TTC549 (cell line): ENCODE measurements around the gene RASA4.
"Not testable (repeated sequence)": the region's sequence is repeated elsewhere in the genome, so short reads cannot be mapped to it uniquely, and the experiment has no call there.

ENCODE experiments used
- FAIRE-seq: peaks from 2 replicates; lab custom pipeline; 2012; peaks lifted over from hg19 to GRCh38; lab: Jason Lieb, UNC

The RASA4 gene

DNA sequence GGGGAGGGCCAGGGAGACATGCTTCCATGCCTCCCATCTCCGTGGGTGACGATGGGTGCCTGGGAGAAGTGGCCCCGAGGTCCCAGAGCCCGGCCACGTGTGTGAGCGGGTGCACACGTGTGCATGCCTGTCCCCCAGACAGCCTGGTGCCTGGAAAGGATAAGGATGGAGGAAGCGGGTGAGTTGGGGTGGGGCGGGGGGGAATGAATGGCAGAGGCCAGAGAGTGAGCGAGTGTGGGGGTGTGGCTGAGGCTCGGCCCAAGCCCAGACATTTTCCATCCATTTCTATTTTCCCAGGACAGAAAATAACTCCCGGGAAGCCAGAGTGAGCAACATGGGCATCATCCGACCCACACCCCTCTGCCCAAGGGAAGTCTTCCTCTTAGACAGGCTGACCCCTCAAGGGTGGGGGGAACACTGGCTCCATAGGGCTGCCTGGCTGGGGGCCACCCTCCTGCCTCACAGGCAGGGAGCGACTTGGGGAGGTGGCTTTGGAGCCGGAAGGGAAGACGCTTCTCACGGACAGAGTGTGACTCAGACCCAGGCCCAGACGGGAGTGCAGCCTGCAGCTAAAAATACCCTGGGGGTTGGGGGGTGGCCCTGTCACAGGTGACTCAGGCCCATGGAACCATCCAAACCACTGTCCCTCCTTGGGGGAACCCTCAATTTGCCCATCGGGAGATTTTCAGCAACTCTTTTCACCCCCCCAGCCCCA, 12.0 kb downstream of the RASA4 start:
- FAIRE-seq, result not testable (repeated sequence)

- FAIRE-seq, result not testable (repeated sequence)
Measured at GRCh38 chr7:102602317-102602716, 14.2 kb downstream of the RASA4 start.

GRCh38 chr7:102599699-102600098, 16.9 kb downstream of the RASA4 start:
- not testable (repeated sequence) for FAIRE-seq

DNA sequence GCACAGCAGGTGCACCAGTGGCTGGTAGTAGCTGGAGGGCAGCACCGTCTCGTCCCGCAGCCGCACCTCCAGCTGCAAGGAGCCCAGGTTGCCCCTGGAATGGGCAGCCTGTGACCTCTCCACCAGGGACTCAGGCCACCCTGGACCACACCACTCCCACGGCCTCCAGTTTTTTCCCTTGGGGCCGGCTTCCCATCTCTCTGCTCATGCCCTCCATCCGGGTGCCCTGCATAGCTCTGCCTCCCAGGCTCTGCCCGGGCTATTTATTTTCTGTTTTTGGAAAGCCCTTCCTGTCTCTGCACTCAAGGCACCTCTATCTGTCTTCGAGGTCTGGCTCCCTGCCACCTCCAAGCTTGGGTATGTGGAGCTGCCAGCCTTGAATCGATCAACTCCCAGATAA, 20.5 kb downstream of the RASA4 start:
- not testable (repeated sequence) for FAIRE-seq

- not testable (repeated sequence) for FAIRE-seq
Measured at GRCh38 chr7:102593637-102594334, 22.8 kb downstream of the RASA4 start.

DNA sequence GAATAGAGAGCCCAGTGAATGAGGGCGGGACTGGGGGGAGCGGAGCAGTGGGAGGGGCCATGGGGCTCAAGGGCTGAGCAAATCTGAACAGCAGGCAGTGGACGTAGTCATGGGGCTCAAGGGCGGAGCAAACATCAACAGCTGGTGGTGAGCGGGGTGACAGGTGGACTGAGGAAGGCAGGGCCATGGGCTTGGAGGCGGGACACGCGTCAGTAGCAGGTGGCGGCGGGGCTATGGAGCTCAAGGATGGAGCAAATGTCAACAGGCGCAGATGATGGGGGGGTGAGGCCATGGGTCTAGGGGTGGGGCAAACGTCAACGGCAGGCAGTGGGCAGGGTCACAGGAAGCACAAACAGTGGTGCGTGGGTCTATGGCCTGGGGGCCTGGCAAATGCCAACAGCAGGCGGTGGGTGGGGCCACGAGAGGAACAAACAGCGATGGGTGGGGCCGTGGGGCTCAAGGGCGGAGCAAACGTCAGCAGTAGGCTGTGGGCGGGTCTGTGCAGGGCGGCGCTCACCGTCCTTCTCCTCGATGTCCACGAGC, 24.0 kb downstream of the RASA4 start:
- FAIRE-seq, result not testable (repeated sequence)

- not testable (repeated sequence) for FAIRE-seq
Measured at GRCh38 chr7:102589857-102590256, 26.7 kb downstream of the RASA4 start.

DNA sequence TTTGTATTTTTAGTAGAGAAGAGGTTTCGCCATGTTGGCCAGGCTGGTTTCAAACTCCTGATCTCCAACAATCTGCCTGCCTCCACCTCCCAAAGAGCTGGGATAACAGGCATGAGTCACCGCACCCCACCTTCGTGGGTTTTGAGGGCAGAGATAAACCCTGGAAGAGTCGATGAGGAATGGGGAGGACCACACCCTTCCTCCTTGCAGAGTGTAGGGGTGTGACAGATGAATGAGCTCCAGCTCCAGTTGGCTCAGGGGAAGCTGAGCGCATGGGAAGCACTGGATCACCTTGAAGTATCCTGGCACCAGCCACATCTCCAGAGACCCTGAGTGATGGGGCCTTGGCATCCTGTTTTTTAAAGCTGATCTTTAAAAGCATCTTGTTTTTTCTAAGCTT, 33.1 kb downstream of the RASA4 start:
- FAIRE-seq, result not testable (repeated sequence)

GRCh38 chr7:102581722-102582121, 34.8 kb downstream of the RASA4 start:
- not testable (repeated sequence) for FAIRE-seq

DNA sequence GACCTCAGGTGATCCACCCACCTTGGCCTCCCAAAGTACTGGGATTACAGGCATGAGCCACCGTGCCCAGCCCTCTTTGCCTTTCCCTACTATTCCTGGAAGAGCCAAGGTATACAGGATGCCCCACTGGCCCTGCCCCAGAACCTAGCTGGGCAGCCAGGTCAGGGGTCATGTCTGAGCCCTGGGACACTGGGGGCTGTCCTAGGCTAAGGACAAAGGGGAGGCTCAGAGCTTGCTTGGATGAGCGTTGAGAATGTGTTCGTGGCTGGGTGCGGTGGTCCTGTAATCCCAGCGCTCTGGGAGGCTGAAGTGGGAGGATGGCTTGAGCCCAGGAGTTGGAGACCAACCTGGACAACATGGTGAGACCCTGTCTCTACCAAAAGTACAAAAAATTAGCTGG, 38.1 kb downstream of the RASA4 start:
- FAIRE-seq, result not testable (repeated sequence)

GRCh38 chr7:102577315-102578240, 39.0 kb downstream of the RASA4 start:
- FAIRE-seq, result not testable (repeated sequence)

DNA sequence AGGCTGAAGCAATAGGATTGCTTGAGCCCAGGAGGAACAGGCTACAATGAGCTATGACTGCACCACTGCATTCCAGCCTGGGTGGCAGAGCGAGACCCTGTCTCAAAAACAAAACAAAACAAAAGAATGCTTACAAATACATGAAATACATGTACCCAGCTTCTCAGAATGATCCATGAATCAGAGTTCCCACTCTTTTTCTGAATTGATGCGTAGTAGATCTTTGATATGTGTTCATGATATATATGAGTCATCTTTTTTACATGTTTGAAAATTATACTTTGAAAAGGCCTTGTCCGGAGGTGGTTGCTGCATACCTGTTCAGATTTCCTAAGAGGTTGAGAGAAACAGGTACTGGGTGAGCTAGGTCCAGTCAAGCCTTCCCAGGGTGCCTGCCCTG, 40.2 kb downstream of the RASA4 start:
- FAIRE-seq, result not testable (repeated sequence)

DNA sequence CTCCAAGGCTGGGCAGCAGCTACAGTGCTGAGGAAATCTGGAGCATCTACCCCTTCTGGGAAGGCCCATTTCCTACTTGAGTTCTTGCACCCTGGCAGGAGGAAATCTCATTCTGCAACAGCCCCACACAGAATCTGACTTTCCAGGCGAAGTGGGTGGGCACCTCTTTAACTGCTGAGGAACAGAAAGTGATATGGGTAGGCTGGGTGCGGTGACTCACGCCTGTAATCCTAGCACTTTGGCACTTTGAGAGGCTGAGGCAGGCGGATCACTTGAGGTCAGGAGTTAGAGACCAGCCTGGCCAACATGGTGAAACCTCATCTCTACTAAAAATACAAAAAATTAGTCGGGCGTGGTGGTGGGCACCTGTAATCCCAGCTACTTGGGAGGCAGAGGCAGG, 41.9 kb downstream of the RASA4 start:
- FAIRE-seq, result not testable (repeated sequence)

GRCh38 chr7:102572261-102573239, 44.0 kb downstream of the RASA4 start, which contains the start of gene POLR2J3:
TSS of gene POLR2J3 (minus strand) at chr7:102572583. CDS start at chr7:102572521, 62 bp downstream.
- FAIRE-seq, result not testable (repeated sequence)

GRCh38 chr7:102568620-102569019, 47.9 kb downstream of the RASA4 start:
- FAIRE-seq, result not testable (repeated sequence)

DNA sequence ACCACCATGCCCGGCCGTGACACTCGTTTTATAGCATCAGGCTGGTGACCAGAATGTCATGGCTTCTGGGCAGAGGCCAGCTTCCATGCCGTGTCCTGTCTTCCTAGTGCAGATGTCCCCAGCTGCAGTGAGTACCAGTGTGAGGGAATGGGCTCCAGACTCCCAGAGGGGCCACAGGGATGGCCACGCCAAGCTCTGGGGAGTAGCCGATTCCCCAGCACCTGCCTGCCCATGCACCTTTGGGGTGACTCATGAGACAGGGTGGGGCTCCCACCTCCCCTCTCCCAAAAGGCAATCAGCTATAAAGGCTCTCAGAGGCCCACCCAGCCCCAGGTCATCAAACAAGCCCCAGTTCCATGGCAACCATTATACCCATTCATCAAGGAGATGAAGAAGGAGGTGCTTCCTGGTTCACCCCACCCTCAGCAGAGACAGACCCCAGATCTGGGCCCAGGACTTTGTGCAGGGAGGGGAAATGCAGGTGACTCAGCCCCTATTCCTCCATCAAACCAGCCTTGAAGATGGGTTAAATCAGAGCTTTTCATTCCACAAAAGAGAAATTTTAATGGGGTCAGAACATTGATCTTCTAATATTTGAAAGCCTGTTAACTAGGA, 65.6 kb downstream of the RASA4 start, which contains the start of gene SPDYE2:
TSS of gene SPDYE2 (plus strand) at position 419 of the 615 bp plus-strand sequence. CDS start 2,030 bp downstream, outside the sequence.
- FAIRE-seq, result not testable (repeated sequence)

- FAIRE-seq, result not testable (repeated sequence)
Measured at GRCh38 chr7:102546353-102546752, 70.2 kb downstream of the RASA4 start.

- not testable (repeated sequence) for FAIRE-seq
Measured at GRCh38 chr7:102545288-102545687, 71.3 kb downstream of the RASA4 start.

- FAIRE-seq, result not testable (repeated sequence)
Measured at GRCh38 chr7:102544372-102544771, 72.2 kb downstream of the RASA4 start.

DNA sequence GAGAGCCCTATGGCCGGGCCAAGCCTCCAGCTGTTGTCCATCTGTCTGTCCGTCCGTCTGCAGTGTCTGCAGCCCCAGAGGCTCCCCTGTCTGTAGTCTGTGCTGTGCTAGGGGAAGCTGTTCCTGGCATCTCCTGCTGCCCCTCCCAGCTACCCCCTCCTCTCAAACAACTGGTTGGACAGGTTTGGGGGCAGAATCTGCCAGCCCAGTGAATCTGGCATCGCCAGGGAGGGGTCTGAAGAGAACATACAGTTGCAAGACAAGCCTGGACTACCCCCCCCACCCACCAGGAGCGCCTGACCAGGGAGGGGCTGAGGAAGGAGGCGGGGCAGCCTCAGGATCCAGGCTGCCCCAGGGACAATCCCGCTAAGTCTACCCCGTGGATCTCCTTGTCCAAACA, 73.0 kb downstream of the RASA4 start, which contains the start of gene UPK3BL2:
TSS of gene UPK3BL2 (minus strand) at position 101 of the 400 bp plus-strand sequence. CDS start at position 41, 60 bp downstream.
- not testable (repeated sequence) for FAIRE-seq
